VCaP (cell line): ENCODE measurements around the gene RIPOR1.

Experiments used
- H3K27ac ChIP-seq: fragments of 450-650 bp; 2 replicates; pipeline ENCODE4 v1.5.1; 2017
- TF ChIP-seq, protein P1 (sequence below): fragments of 450-650 bp; conservative IDR thresholded peaks from 2 replicates; pipeline ENCODE4 v1.5.1; 2017; ENCODE audit warnings: mild to moderate bottlenecking, moderate library complexity

RIPOR1 gene

GRCh38 chr16:67537636-67538591 lies 9.3 kb downstream of the RIPOR1 start:
- H3K27ac ChIP-seq = peak overlapping the region; percentile 68
- TF ChIP-seq, protein P1, sequence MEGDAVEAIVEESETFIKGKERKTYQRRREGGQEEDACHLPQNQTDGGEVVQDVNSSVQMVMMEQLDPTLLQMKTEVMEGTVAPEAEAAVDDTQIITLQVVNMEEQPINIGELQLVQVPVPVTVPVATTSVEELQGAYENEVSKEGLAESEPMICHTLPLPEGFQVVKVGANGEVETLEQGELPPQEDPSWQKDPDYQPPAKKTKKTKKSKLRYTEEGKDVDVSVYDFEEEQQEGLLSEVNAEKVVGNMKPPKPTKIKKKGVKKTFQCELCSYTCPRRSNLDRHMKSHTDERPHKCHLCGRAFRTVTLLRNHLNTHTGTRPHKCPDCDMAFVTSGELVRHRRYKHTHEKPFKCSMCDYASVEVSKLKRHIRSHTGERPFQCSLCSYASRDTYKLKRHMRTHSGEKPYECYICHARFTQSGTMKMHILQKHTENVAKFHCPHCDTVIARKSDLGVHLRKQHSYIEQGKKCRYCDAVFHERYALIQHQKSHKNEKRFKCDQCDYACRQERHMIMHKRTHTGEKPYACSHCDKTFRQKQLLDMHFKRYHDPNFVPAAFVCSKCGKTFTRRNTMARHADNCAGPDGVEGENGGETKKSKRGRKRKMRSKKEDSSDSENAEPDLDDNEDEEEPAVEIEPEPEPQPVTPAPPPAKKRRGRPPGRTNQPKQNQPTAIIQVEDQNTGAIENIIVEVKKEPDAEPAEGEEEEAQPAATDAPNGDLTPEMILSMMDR = no peak

DNA sequence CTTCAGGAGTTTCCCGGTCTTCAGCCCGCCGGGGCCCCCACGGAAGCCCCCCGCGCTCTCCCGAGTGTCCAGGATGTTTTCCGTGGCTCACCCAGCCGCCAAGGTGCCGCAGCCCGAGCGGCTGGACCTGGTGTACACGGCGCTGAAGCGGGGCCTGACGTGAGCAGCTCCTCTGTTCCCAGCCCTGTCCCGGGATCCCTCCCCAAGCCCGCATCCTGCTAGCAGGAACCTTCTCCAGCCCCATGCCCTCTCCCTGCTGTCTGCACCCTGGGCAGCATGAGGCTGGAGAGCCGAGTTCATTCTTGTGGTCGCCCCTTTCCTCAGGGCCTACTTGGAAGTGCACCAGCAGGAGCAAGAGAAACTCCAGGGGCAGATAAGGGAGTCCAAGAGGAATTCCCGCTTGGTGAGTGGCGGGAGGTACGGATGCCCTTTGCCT lies 10.1 kb downstream of the RIPOR1 start:
- TF ChIP-seq, protein P1 = no peak
- H3K27ac ChIP-seq = peak overlapping the region; percentile 68; the same call in 1 of the 2 replicates

DNA sequence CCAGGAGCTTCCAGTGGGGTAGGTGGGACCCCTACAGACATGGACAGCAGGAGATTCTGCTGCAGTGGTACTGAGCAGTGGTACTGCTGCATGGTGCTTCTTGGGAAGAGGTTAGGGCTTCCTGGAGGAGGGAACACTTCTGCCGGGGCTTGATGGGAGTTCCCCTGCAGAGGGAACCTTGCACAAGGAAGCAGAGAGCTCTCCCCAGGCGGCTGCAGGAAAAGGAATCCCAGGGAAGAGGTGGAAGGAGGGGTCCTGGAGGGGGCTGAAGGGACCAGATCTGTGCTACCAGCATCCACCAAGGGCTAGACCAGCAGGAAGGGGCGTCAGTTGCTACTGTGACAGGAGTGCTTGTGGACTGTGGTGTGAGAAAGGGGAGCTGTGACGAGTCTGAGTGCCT lies 10.6 kb downstream of the RIPOR1 start:
- H3K27ac ChIP-seq = 0 out of 2 replicates have a peak overlapping the region, but pooled peaks have one; percentile 68
- TF ChIP-seq, protein P1 = no peak

DNA sequence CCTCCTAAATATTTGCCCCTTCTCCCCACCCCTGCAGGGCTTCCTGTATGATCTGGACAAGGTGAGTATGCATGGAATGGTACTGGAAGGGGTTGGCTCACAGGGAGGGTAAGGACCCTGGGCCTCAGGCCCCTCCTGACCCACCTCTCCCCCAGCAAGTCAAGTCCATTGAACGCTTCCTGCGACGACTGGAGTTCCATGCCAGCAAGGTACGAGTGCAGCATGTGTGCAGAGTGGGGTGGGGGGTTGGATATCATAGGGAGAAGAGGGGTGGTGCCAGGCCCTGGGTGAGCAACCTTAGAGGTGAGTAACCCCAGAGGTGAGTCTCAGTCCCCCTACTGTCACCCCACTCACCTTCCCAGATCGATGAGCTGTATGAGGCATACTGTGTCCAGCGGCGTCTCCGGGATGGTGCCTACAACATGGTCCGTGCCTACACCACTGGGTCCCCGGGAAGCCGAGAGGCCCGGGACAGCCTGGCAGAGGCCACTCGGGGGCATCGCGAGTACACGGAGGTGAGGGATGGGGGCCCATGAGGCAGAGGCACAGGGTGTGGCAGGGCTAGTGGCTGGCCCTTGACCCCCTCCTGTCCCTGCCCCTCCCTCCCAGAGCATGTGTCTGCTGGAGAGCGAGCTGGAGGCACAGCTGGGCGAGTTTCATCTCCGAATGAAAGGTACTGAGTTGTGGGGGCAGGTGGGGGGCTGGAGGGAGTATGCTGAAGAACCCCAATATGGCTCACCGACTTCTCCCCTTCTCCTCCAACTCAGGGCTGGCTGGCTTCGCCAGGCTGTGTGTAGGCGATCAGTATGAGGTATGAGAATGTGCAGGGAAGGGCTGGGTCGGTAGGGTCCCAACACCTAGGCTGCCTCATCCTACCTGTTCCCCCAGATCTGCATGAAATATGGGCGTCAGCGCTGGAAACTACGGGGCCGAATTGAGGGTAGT lies 11.3 kb downstream of the RIPOR1 start:
- H3K27ac ChIP-seq = no peak overlapping the region
- TF ChIP-seq, protein P1 = no peak

- TF ChIP-seq, protein P1 = no peak
- H3K27ac ChIP-seq = no peak overlapping the region
Measured at GRCh38 chr16:67540756-67541155, 12.1 kb downstream of the RIPOR1 start.

- TF ChIP-seq, protein P1 = no peak
- no peak overlapping the region for H3K27ac ChIP-seq
Measured at GRCh38 chr16:67541391-67542263, 13.0 kb downstream of the RIPOR1 start.
